Activated T-cell treated with anti-CD3 and anti-CD28 coated beads, Interleukin-2, amount 50 U/mL, for 4 hours (primary cell): ENCODE data around the gene PAQR5. TPM values are rescaled to one million over a fixed set of nuclear protein-coding genes. Genes with fewer than 3 reads are reported as not detected.

Experiments used
- ATAC-seq, 2 donors: fragments of 200-7000 bp; cut with Tn5 transposase; one replicate each; pipeline ENCODE4 v1.10.0; 2021
- DNase-seq: peaks from one replicate; pipeline ENCODE4 v3.0.0-alpha.2; 2020
- H3K27me3 Mint-ChIP-seq: one replicate; pipeline ENCODE4 v1.8.0; 2021; ENCODE audit warnings: low read depth, mixed read lengths
- H3K36me3 Mint-ChIP-seq: one replicate; pipeline ENCODE4 v1.8.0; 2022; ENCODE audit warnings: mixed read lengths; ENCODE audit not compliant: insufficient read depth
- H3K4me1 Mint-ChIP-seq: one replicate; pipeline ENCODE4 v1.8.0; 2021; ENCODE audit warnings: low read depth, mixed read lengths
- H3K4me3 Mint-ChIP-seq: one replicate; pipeline ENCODE4 v1.8.0; 2021; ENCODE audit warnings: mild to moderate bottlenecking, moderate library complexity, mixed read lengths
- H3K9me3 Mint-ChIP-seq: one replicate; pipeline ENCODE4 v1.8.0; 2021; ENCODE audit warnings: mixed read lengths
- total RNA-seq, 3 donors: library from RNA; stranded (reverse); gene quantifications; one replicate each; pipeline ENCODE4 v1.2.1, GENCODE V29; 2021

PAQR5 gene
- total RNA-seq, 3 donors from 2014 or later, result 0.05 to 0.14 TPM; not detected in 1

- peak; percentile 99 for ATAC-seq
Measured at GRCh38 chr15:69413822-69414700, 115.3 kb downstream of the PAQR5 start, which contains the start of gene KIF23. Gene KIF23 (plus strand): TSS chr15:69414349. CDS start chr15:69414466, 117 bp downstream.

GRCh38 chr15:69414701-69415167 is 116.0 kb downstream of the PAQR5 start:
- Mint-ChIP-seq H3K4me3 (peak overlapping the region; percentile 73), H3K27me3 (peaks cover 3% of the 10 kb centered on the region), H3K9me3 (no peaks in the 10 kb centered on the region), H3K4me1 (peaks cover 6% of the 10 kb centered on the region), H3K36me3 (no peaks in the 10 kb centered on the region)
- ATAC-seq (peak; percentile 19 to 23), DNase-seq (no peak)

More at GRCh38 chr15:69413822-69414700, 115.3 kb downstream of the PAQR5 start, which contains the start of gene KIF23:
- Mint-ChIP-seq H3K9me3 (no peaks in the 10 kb centered on the region), H3K4me3 (peak within 1 kb of the TSS; percentile 81), H3K4me1 (peaks cover 6% of the 10 kb centered on the region), H3K36me3 (no peaks in the 10 kb centered on the region), H3K27me3 (peaks cover 3% of the 10 kb centered on the region)
- DNase-seq, result peak; percentile 91

- Mint-ChIP-seq H3K36me3 (no peaks in the 10 kb centered on the region), H3K9me3 (no peaks in the 10 kb centered on the region), H3K4me3 (peak overlapping the region; percentile 63), H3K27me3 (peaks cover 3% of the 10 kb centered on the region), H3K4me1 (peaks cover 6% of the 10 kb centered on the region)
- DNase-seq (no peak), ATAC-seq (no peak)
Measured at GRCh38 chr15:69415381-69415780, 116.7 kb downstream of the PAQR5 start.

GRCh38 chr15:69417581-69417980 is 118.9 kb downstream of the PAQR5 start:
- Mint-ChIP-seq H3K9me3 (no peaks in the 10 kb centered on the region), H3K4me3 (no peak overlapping the region), H3K27me3 (peaks cover 3% of the 10 kb centered on the region), H3K36me3 (no peaks in the 10 kb centered on the region), H3K4me1 (peaks cover 6% of the 10 kb centered on the region)
- no peak for ATAC-seq
- DNase-seq, result no peak

- no peaks in the 10 kb centered on the region for H3K4me1 Mint-ChIP-seq
- H3K9me3 Mint-ChIP-seq, result no peaks in the 10 kb centered on the region
- no peak overlapping the region for H3K4me3 Mint-ChIP-seq
- no peaks in the 10 kb centered on the region for H3K27me3 Mint-ChIP-seq
- no peaks in the 10 kb centered on the region for H3K36me3 Mint-ChIP-seq
- ATAC-seq (no peak), DNase-seq (no peak)
Measured at GRCh38 chr15:69421498-69421897, 122.8 kb downstream of the PAQR5 start.

GRCh38 chr15:69422336-69422895 is 123.7 kb downstream of the PAQR5 start:
- DNase-seq (no peak), ATAC-seq (no peak)
- no peaks in the 10 kb centered on the region for H3K27me3 Mint-ChIP-seq
- H3K9me3 Mint-ChIP-seq, result no peaks in the 10 kb centered on the region
- H3K4me3 Mint-ChIP-seq, result no peak overlapping the region
- no peaks in the 10 kb centered on the region for H3K4me1 Mint-ChIP-seq
- no peaks in the 10 kb centered on the region for H3K36me3 Mint-ChIP-seq

- H3K4me3 Mint-ChIP-seq, result no peak overlapping the region
- ATAC-seq (no peak), DNase-seq (no peak)
- H3K9me3 Mint-ChIP-seq, result no peaks in the 10 kb centered on the region
- H3K27me3 Mint-ChIP-seq, result no peaks in the 10 kb centered on the region
- H3K36me3 Mint-ChIP-seq, result no peaks in the 10 kb centered on the region
- H3K4me1 Mint-ChIP-seq, result no peaks in the 10 kb centered on the region
Measured at GRCh38 chr15:69424001-69424400, 125.3 kb downstream of the PAQR5 start.

- no peak for DNase-seq
- H3K36me3 Mint-ChIP-seq, result no peaks in the 10 kb centered on the region
Measured at GRCh38 chr15:69424748-69425413, 126.2 kb downstream of the PAQR5 start.

GRCh38 chr15:69433831-69434230 is 135.1 kb downstream of the PAQR5 start:
- Mint-ChIP-seq H3K4me1 (no peaks in the 10 kb centered on the region), H3K4me3 (no peak overlapping the region), H3K36me3 (no peaks in the 10 kb centered on the region), H3K9me3 (no peaks in the 10 kb centered on the region), H3K27me3 (no peaks in the 10 kb centered on the region)
- no peak for ATAC-seq
- DNase-seq, result no peak

More at GRCh38 chr15:69424748-69425413, 126.2 kb downstream of the PAQR5 start:
- no peaks in the 10 kb centered on the region for H3K9me3 Mint-ChIP-seq
- H3K4me1 Mint-ChIP-seq, result no peaks in the 10 kb centered on the region
- H3K27me3 Mint-ChIP-seq, result no peaks in the 10 kb centered on the region
- no peak overlapping the region for H3K4me3 Mint-ChIP-seq
- ATAC-seq, result no peak

- no peaks in the 10 kb centered on the region for H3K36me3 Mint-ChIP-seq
- H3K4me1 Mint-ChIP-seq, result no peaks in the 10 kb centered on the region
- no peaks in the 10 kb centered on the region for H3K9me3 Mint-ChIP-seq
- ATAC-seq (no peak), DNase-seq (no peak)
- H3K27me3 Mint-ChIP-seq, result no peaks in the 10 kb centered on the region
- no peak overlapping the region for H3K4me3 Mint-ChIP-seq
Measured at GRCh38 chr15:69434238-69434637, 135.5 kb downstream of the PAQR5 start.

GRCh38 chr15:69434679-69435078 is 136.0 kb downstream of the PAQR5 start:
- DNase-seq (no peak), ATAC-seq (no peak)
- no peak overlapping the region for H3K4me3 Mint-ChIP-seq
- H3K9me3 Mint-ChIP-seq, result no peaks in the 10 kb centered on the region
- H3K27me3 Mint-ChIP-seq, result no peaks in the 10 kb centered on the region
- H3K4me1 Mint-ChIP-seq, result no peaks in the 10 kb centered on the region
- no peaks in the 10 kb centered on the region for H3K36me3 Mint-ChIP-seq

GRCh38 chr15:69435985-69436384 is 137.3 kb downstream of the PAQR5 start:
- no peak for ATAC-seq
- Mint-ChIP-seq H3K4me3 (no peak overlapping the region), H3K4me1 (no peaks in the 10 kb centered on the region), H3K9me3 (no peaks in the 10 kb centered on the region), H3K36me3 (no peaks in the 10 kb centered on the region), H3K27me3 (no peaks in the 10 kb centered on the region)
- no peak for DNase-seq

GRCh38 chr15:69436951-69437350 is 138.2 kb downstream of the PAQR5 start:
- Mint-ChIP-seq H3K4me3 (no peak overlapping the region), H3K27me3 (no peaks in the 10 kb centered on the region), H3K36me3 (no peaks in the 10 kb centered on the region), H3K4me1 (no peaks in the 10 kb centered on the region), H3K9me3 (no peaks in the 10 kb centered on the region)
- ATAC-seq (no peak), DNase-seq (no peak)

GRCh38 chr15:69439623-69440022 is 140.9 kb downstream of the PAQR5 start:
- Mint-ChIP-seq H3K4me3 (no peak overlapping the region), H3K36me3 (no peaks in the 10 kb centered on the region), H3K4me1 (peaks cover 15% of the 10 kb centered on the region), H3K9me3 (no peaks in the 10 kb centered on the region), H3K27me3 (no peaks in the 10 kb centered on the region)
- DNase-seq, result no peak
- ATAC-seq, result no peak
